Omental fat pad (tissue), 4 donors: ENCODE results near the gene UTP18. TPM values are rescaled to one million over a fixed set of nuclear protein-coding genes. Genes with fewer than 3 reads are reported as not detected.
"Not testable (repeated sequence)": the region's sequence is repeated elsewhere in the genome, so short reads cannot be mapped to it uniquely, and the experiment has no call there.

Experiments used
- ATAC-seq: fragments of 150-250 bp; one replicate; pipeline ENCODE4 v1.9.1; 2016; ENCODE audit warnings: mild to moderate bottlenecking, moderate library complexity; ENCODE audit not compliant: low FRiP score
- DNase-seq: peaks from one replicate; pipeline ENCODE4 v3.0.0-alpha.2; 2019; ENCODE audit warnings: low spot score
- CTCF ChIP-seq, 3 donors: fragments of 450-650 bp; IDR thresholded peaks; one replicate each; pipeline ENCODE4 v1.5.1; 2016 to 2017; ENCODE audit warnings: antibody characterized with exemption in 3 of 3, mild to moderate bottlenecking in 3 of 3, moderate library complexity in 2 of 3
- total RNA-seq, 4 donors: library from RNA; depleted of rRNA; stranded (reverse); fragments of >200 nt; gene quantifications; one replicate each; pipeline ENCODE4 v1.1.0, GENCODE V29; 2016

Gene UTP18
- total RNA-seq, 4 donors from 2014 or later: 24.1 to 51.0 (median 24.4) TPM

DNA sequence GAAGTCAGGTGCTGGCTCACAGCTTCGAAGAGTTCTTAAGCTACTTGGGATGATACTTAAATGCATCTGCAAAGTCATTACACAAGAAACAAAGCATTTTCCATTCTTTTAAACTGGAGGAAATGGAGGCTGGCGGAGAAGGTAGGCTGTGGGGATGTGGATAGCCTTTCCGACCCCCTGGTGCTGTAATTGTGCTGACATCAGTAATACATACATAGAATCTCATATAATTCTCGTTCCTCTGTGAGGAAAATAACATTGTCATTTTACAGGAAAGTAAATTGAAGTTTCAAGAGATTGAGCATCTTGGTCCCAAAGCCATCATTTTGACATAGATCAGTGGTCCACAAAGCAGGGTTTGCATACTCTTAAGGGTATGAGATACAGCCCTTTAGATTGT, 39.5 kb downstream of the UTP18 start:
- DNase-seq (no peak), ATAC-seq (no peak)
- no peak for TF ChIP-seq CTCF (IDR thresholded peaks at IDR 0.05)

DNA sequence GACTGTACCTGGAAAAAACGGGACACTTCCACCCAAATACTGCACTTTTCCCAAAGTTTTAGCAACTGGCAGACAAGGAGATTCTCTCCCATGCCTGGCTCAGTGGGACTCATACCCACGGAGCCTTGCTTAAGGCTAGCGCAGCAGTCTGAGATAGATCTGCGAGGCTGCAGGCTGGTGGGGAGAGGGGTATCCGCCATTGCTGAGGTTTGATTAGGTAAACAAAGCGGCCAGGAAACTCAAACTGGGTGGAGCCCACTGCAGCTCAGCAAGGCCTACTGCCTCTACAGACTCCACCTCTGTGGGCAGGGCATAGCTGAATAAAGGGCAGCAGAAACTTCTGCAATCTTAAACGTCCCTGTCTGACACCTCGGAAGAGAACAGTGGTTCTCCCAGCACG, 44.8 kb downstream of the UTP18 start:
- ATAC-seq (no peak), DNase-seq (no peak)
- no peak for TF ChIP-seq CTCF (IDR thresholded peaks at IDR 0.05)

- ATAC-seq: not testable (repeated sequence)
Measured at GRCh38 chr17:51312003-51312402, 51.7 kb downstream of the UTP18 start.

DNA sequence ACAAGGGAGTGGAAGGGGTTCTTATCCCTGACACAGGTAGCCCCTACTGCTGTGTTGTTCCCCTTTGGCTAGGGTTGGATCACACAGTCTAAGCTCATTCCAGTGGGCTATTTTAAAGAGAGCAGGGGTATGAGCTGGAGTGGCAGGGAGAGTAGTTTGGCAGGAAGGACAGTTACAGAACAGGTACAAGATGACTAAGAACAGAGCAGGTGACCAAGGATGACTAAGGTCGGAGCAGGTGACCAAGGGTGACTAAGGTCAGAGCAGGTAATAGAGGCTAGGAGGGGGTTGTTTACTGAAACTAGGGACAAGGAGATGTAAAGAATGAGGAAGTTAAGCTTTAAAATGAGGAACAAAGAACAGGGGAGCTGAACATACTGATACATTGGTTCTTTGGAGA, 58.8 kb downstream of the UTP18 start:
- no peak for ATAC-seq
- no peak for DNase-seq
- TF ChIP-seq CTCF (IDR thresholded peaks at IDR 0.05): no peak

More at GRCh38 chr17:51312003-51312402, 51.7 kb downstream of the UTP18 start:
- DNase-seq: not testable (repeated sequence)

DNA sequence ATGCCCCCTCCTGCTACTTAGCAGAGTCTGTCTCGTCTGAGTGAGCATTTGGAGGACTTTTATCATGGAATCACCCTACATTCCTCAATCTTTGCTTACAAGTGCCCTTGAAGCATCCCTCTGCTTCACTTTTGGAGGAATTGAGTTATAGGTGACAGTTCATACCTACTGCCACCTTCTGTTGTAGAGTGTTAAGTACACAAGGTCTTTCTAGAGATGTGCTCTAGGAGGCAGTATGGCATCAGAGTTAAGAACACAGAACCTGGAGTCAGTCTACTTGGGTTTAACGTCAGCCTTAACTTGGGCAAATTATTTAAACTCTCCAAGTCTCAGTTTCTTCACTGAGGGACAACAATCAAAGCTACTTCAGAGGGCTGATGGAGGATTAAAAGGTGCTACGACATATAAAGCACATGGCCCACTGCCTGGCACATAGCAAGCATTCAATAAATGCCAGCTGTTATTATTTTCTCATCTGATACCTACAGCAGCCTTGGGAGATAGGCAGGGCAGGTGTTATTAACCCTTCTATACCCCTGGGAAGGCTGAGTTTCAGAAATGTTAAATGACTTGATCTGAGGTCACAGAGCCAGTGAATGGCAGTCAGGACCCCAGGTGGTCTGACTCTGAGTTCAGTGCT, 62.2 kb downstream of the UTP18 start:
- TF ChIP-seq CTCF (IDR thresholded peaks at IDR 0.05): no peak
- no peak for ATAC-seq
- no peak for DNase-seq

- no peak for TF ChIP-seq CTCF (IDR thresholded peaks at IDR 0.05)
- DNase-seq (no peak), ATAC-seq (no peak)
Measured at GRCh38 chr17:51325471-51325870, 65.1 kb downstream of the UTP18 start.

GRCh38 chr17:51330861-51331503, 70.6 kb downstream of the UTP18 start:
- DNase-seq, ATAC-seq: not testable (repeated sequence)

GRCh38 chr17:51335006-51335590, 74.8 kb downstream of the UTP18 start:
- DNase-seq (no peak), ATAC-seq (no peak)
- TF ChIP-seq CTCF (IDR thresholded peaks at IDR 0.05): no peak
